ENCODE results near the gene VPS26A.

- TF ChIP-seq CTCF (IDR thresholded peaks at IDR 0.05; ENCODE audit: borderline replicate concordance, extremely low read depth, low read length, poor library complexity, severe bottlenecking) = no peak
- TF ChIP-seq EZH2 (IDR thresholded peaks at IDR 0.05; ENCODE audit: borderline replicate concordance, low read depth, low read length, severe bottlenecking) = no peak
These were observed 37.9 kb upstream of the VPS26A start for GRCh38 chr10:69086001-69086509.

Measured in DND-41 (cell line).